Measurements from ENCODE around the gene SMPD4. TPM values are rescaled to one million over a fixed set of nuclear protein-coding genes. Genes with fewer than 3 reads are reported as not detected.
"Not testable (repeated sequence)": the region's sequence is repeated elsewhere in the genome, so short reads cannot be mapped to it uniquely, and the experiment has no call there.

The SMPD4 gene
- total RNA-seq, 3 donors from 2014 or later = 28.0 to 50.1 (median 41.3) TPM

GRCh38 chr2:130165293-130166016 is 15.9 kb downstream of the SMPD4 start:
- Histone ChIP-seq H3K4me1 (no peaks in the 10 kb centered on the region), H3K36me3 (no peaks in the 10 kb centered on the region), H3K4me3 (no peak overlapping the region), H3K27ac (no peak overlapping the region), H3K9me3 (no peaks in the 10 kb centered on the region), H3K27me3 (no peaks in the 10 kb centered on the region)
- TF ChIP-seq, protein P1, sequence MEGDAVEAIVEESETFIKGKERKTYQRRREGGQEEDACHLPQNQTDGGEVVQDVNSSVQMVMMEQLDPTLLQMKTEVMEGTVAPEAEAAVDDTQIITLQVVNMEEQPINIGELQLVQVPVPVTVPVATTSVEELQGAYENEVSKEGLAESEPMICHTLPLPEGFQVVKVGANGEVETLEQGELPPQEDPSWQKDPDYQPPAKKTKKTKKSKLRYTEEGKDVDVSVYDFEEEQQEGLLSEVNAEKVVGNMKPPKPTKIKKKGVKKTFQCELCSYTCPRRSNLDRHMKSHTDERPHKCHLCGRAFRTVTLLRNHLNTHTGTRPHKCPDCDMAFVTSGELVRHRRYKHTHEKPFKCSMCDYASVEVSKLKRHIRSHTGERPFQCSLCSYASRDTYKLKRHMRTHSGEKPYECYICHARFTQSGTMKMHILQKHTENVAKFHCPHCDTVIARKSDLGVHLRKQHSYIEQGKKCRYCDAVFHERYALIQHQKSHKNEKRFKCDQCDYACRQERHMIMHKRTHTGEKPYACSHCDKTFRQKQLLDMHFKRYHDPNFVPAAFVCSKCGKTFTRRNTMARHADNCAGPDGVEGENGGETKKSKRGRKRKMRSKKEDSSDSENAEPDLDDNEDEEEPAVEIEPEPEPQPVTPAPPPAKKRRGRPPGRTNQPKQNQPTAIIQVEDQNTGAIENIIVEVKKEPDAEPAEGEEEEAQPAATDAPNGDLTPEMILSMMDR (IDR thresholded peaks at IDR 0.05) = no peak
- no peak for TF ChIP-seq POLR2AphosphoS5 (IDR thresholded peaks at IDR 0.05)
- no peak for TF ChIP-seq POLR2A (IDR thresholded peaks at IDR 0.05)
- intact Hi-C loops (cut with DNase I; ENCODE audit: low total_unique reads) = no loop called here
- no peak for DNase-seq (ENCODE audit: low spot score in 2 of 2)

GRCh38 chr2:130162968-130163367 is 18.4 kb downstream of the SMPD4 start:
- Histone ChIP-seq H3K36me3 (no peaks in the 10 kb centered on the region), H3K4me3 (no peak overlapping the region), H3K27ac (no peak overlapping the region), H3K27me3 (no peaks in the 10 kb centered on the region), H3K4me1 (no peaks in the 10 kb centered on the region), H3K9me3 (no peaks in the 10 kb centered on the region)
- intact Hi-C loops (cut with DNase I; ENCODE audit: low total_unique reads) = no loop called here
- TF ChIP-seq POLR2A (IDR thresholded peaks at IDR 0.05) (no peak), POLR2AphosphoS5 (IDR thresholded peaks at IDR 0.05) (no peak)
- TF ChIP-seq, protein P1 (IDR thresholded peaks at IDR 0.05) = no peak
- DNase-seq (ENCODE audit: low spot score in 2 of 2) = no peak

DNA sequence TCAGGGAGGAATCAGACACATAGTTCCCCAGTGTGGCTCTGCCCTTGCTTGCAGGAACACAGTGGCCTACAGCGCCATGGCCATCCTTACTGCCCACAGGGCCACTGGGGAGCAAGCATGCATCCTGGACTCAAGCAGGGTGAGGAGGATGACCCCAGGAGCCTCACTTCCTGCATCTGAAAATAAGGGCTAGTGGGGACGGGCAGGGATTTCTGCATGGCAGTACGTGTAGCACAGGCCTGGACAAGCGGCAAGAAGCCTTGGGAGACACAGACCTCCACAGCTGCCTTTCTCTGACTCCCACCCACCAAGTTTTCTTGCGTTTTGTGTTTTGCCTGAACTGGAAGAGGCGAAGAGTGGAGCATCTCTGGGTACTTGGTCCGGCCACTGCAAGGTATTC is 18.9 kb downstream of the SMPD4 start:
- H3K27me3 ChIP-seq; H3K27ac ChIP-seq; H3K36me3 ChIP-seq; intact Hi-C loops (cut with DNase I; ENCODE audit: low total_unique reads); H3K9me3 ChIP-seq; H3K4me3 ChIP-seq; DNase-seq (ENCODE audit: low spot score in 2 of 2); H3K4me1 ChIP-seq: not testable (repeated sequence)

GRCh38 chr2:130160838-130161705 is 20.3 kb downstream of the SMPD4 start:
- H3K27me3 ChIP-seq; H3K27ac ChIP-seq; H3K4me3 ChIP-seq; intact Hi-C loops (cut with DNase I; ENCODE audit: low total_unique reads); H3K9me3 ChIP-seq; H3K36me3 ChIP-seq; DNase-seq (ENCODE audit: low spot score in 2 of 2); H3K4me1 ChIP-seq: not testable (repeated sequence)

GRCh38 chr2:130160131-130160530 is 21.3 kb downstream of the SMPD4 start:
- TF ChIP-seq POLR2AphosphoS5 (IDR thresholded peaks at IDR 0.05) = no peak
- TF ChIP-seq POLR2A (IDR thresholded peaks at IDR 0.05) = no peak
- no peaks in the 10 kb centered on the region for H3K9me3 ChIP-seq
- no peak for DNase-seq (ENCODE audit: low spot score in 2 of 2)
- H3K4me3 ChIP-seq = no peak overlapping the region
- intact Hi-C loops (cut with DNase I; ENCODE audit: low total_unique reads) = no loop called here
- H3K27me3 ChIP-seq = no peaks in the 10 kb centered on the region
- no peaks in the 10 kb centered on the region for H3K4me1 ChIP-seq
- no peak overlapping the region for H3K27ac ChIP-seq
- no peaks in the 10 kb centered on the region for H3K36me3 ChIP-seq

DNA sequence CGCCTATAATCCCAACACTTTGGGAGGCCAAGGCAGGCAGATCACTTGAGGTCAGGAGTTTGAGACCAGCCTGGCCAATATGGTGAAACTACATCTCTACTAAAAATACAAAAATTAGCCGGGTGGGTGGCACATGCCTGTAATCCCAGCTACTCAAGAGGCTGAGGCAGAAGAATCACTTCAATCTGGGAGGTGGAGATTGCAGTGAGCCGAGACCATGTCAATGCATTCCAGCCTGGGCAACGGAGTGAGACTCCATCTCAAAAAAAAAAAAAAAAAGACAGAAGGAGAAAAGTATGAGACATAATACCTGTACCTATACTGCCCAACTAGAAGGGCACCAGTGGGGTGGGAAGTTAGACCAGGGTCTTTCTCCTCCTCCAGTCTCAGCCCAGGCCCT is 22.0 kb downstream of the SMPD4 start:
- H3K27ac ChIP-seq; H3K36me3 ChIP-seq; DNase-seq (ENCODE audit: low spot score in 2 of 2); H3K9me3 ChIP-seq; H3K4me1 ChIP-seq; H3K27me3 ChIP-seq; intact Hi-C loops (cut with DNase I; ENCODE audit: low total_unique reads); H3K4me3 ChIP-seq: not testable (repeated sequence)

DNA sequence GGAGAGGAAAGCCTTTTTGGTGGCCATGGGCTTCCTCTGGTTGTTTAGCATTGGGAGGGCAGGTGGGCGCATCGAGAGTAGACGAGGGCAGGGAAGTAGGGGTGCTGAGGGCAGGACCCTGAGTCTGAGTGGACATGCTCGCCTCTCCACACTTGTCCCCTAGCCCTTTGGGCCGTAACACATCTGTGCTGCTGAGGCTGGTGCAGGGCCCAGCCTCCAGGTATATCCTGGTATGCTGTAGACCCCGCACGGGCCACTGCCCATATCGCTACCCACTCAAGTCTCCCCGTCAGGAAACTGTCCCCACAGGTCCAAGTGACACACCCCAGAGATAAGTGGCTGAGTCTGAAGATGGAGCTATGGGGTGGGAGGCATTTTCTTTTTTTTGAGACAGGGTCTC is 22.8 kb downstream of the SMPD4 start:
- no peak overlapping the region for H3K4me3 ChIP-seq
- H3K4me1 ChIP-seq = no peaks in the 10 kb centered on the region
- TF ChIP-seq, protein P1 (IDR thresholded peaks at IDR 0.05) = no peak
- TF ChIP-seq POLR2A (IDR thresholded peaks at IDR 0.05) (no peak), POLR2AphosphoS5 (IDR thresholded peaks at IDR 0.05) (no peak)
- DNase-seq (ENCODE audit: low spot score in 2 of 2) = no peak
- intact Hi-C loops (cut with DNase I; ENCODE audit: low total_unique reads) = no loop called here
- no peaks in the 10 kb centered on the region for H3K9me3 ChIP-seq
- H3K27ac ChIP-seq = no peak overlapping the region
- no peaks in the 10 kb centered on the region for H3K36me3 ChIP-seq
- no peaks in the 10 kb centered on the region for H3K27me3 ChIP-seq

- H3K27ac ChIP-seq; H3K9me3 ChIP-seq; H3K4me3 ChIP-seq; H3K27me3 ChIP-seq; intact Hi-C loops (cut with DNase I; ENCODE audit: low total_unique reads); H3K36me3 ChIP-seq; DNase-seq (ENCODE audit: low spot score in 2 of 2); H3K4me1 ChIP-seq: not testable (repeated sequence)
Observed at GRCh38 chr2:130157825-130158514, 23.4 kb downstream of the SMPD4 start.

DNA sequence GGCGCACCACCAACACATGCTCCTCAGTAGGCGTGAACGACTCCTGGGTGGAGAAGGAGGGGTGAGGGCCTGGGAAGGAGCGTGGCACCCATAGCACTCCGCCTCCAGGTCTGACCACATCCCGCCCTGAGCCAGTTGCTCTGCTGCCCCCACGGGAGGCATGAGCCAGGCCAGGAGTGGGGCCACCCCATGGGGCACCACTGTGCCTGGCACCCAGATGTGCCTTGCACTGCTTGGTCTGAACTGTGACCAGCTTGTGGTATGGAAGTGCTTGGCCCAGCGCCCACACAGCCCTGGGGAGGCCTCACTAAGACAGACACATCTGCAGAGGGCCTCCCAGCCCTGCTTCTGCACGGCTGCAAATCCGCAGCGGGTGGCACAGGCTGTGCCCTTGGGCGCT is 24.0 kb downstream of the SMPD4 start:
- H3K27me3 ChIP-seq; H3K4me3 ChIP-seq; H3K4me1 ChIP-seq; H3K36me3 ChIP-seq; DNase-seq (ENCODE audit: low spot score in 2 of 2); H3K27ac ChIP-seq; H3K9me3 ChIP-seq; intact Hi-C loops (cut with DNase I; ENCODE audit: low total_unique reads): not testable (repeated sequence)

All from breast epithelium (tissue), 4 donors.